Ureter (tissue), 1 donor: ENCODE data around the gene AP5Z1. TPM values are rescaled to one million over a fixed set of nuclear protein-coding genes. Genes with fewer than 3 reads are reported as not detected.

Source experiments
- DNase-seq: peaks from one replicate; pipeline ENCODE4 v3.0.0-alpha.2; 2020; ENCODE audit warnings: low spot score
- total RNA-seq: library from RNA; stranded (reverse); gene quantifications from one replicate; pipeline ENCODE4 v1.2.4, GENCODE V29; 2023
- donor health status: DM: yes; HTN: yes; CAD: no.

The AP5Z1 gene
- total RNA-seq, 1 donor from 2014 or later = 39.1 TPM

DNA sequence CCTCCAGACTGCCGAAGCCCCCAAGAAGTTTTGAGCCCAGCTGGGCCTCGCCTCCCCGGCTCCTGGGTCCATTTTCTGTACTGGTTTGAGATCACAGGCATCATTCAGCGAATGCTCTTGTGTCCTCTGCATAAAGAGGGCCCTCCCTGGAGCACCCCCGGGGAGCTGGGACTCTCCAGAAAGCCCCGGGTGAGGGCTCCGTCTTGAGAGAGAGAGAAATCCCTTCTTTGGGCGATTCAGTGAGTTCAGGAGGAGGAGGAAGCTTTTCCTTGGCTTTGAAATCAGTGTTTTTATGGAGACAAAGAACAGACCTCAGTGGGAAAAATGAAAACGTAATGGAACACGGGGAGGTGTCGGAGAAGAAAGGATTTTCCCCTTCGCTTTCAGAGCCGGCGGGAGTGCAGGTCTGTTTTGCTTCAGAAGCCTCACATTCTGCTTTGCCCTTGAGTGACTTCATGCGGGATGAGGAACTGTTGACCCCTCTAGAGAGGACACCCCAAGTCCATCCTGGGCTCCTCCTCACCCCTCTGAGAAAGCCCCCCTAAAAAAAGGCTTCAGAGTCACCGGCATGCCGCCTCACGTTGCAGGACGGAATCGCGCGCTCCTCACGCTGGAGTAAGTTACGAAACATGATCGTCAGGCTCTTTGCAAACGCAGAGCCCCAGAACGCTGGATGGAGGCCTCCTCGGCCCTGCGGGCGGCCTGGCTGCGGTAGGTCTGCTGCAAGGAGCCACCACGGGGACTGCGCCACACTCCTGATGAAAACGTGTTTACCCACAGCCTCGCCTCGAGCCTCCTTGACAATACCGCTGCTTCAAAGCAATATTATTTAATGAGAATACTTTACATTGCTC, 8.5 kb upstream of the AP5Z1 start:
- no peak for DNase-seq

DNA sequence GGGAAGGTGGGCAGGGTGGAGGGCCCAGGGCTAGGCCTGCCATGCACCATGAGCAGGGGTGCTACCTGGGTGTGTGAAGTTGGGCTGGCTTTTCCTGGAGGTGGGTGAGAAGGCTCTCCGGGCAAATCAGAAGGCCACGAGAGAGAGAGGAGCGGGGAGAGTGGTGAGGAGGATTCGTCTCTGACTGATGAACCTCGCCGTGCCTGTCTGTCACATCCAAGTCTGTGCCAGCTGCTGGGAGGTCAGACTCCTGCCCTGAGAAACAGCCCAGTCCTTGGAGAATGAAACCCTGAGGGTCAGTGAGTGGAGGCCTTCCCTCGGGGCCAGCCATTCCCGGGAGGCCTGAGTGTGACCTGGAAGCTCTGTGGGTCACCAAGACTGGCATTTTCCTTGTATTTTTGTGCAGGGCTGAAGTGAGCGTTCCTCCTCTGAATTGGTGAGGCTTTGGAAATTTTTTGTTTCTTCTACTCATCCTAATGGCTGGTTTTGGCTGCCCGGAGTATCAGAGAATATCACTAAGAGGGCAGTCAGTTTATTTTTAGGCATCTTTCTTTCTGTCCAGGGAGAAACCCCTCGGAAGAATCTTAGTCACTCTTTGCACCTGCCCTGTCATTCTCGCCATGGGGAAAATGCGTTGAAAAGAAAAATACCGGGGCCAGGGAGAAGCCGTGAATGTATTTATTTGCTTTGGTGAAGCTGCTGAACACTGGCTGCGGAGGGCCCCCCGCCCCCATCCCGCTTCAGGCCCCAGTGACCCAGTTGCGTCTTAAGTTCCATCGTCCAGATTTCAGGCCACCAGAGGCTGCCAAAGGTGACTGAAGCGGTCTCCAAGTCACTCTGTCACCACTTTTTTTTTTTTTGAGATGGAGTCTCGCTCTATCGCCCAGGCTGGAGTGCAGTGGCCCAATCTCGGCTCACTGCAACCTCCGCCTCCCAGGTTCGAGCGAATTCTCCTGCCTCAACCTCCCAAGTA, 6.5 kb upstream of the AP5Z1 start:
- no peak for DNase-seq

DNA sequence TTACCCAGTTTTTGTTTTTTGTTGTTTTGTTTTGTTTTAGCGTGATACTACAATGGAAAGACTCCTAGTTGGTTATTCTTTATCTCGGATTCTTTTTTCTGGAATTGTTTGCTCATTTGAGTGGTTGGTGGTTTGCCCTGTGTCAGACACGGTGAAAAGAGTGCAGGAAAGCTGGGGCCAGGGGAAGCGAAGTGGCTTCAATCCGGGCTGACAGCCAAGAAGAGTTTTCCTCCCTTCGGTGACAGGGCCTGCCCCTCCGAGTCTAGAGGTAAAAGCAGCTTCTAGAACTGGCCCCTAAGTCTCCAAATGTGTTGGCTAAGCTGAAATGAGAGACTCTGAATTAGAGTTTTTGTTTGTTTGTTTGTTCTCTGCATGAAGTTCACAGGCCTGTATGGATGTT, 5.7 kb upstream of the AP5Z1 start:
- DNase-seq = no peak

DNA sequence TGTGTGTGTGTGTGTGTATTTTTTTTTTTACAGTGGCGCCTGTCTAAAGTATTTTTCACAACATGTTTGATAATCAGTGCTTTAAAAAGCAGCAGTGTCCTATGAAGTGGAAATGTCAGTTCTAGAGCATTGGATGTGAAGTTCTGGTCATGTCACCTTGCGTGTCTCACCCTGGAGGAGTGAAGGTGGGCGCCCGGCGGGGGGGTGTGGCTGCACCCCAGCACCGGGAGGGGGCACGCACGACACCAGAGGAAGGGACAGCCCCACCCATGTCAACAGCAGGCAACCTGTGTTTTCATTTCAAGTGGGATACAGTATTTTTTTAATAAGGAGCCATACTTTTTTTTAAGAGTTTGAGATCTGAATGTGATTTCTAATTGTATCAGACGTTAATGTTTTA, 4.5 kb upstream of the AP5Z1 start:
- no peak for DNase-seq

DNA sequence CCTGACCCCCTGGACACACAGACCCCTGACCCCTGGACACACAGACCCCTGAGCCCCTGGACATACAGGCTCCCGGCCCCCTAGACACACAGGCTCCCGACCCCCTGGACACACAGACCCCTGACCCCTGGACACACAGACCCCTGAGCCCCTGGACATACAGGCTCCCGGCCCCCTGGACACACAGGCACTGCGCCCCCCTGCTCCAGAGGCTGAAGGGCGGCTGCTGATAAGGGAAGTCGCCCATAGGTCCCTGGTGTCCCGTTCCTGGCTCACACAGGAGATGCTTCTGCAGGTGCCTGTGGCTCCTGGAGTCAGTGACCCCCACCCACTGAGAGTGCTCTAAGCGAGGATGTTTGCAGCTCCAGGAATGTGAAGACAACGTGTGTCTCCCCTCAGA, 3.7 kb upstream of the AP5Z1 start:
- no peak for DNase-seq

DNA sequence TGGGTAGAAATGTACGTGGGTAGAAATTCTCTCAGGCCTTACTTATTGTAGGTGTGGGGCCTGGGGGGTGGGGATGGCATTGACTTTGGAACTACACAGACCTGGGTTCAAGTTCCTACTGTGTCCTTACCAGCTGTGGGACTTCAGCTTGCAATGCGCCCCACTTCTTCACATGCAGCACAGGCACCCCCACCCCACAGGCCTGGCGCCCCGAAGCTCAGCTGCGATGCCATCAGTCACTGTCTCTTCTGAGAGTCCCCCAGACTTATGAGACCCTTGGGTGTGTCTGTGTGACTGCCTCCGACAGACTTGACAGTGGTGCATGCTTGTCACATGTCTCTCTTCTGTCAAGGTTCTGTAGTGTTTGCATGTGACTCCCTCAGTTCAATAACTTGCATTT, 3.1 kb upstream of the AP5Z1 start:
- no peak for DNase-seq

DNA sequence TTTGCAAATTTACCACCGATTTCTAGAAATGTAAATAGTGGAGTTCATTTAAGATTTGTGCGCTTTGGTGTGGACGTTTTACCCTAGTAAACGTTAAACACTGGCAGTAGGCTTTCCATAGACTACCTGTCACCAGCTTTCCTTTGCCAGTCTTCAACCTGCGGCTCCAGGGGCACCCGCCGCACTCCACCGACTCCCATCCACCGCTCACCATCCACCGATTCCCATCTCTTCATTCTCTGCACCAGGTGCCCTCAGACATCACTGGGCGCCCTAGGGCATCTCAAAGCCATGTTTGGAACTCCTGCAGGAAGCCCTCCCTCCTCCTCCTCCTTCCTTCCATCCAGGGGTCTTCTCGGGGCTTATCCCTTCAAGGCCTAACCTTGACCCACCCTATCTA, 1.4 kb upstream of the AP5Z1 start:
- no peak for DNase-seq

DNA sequence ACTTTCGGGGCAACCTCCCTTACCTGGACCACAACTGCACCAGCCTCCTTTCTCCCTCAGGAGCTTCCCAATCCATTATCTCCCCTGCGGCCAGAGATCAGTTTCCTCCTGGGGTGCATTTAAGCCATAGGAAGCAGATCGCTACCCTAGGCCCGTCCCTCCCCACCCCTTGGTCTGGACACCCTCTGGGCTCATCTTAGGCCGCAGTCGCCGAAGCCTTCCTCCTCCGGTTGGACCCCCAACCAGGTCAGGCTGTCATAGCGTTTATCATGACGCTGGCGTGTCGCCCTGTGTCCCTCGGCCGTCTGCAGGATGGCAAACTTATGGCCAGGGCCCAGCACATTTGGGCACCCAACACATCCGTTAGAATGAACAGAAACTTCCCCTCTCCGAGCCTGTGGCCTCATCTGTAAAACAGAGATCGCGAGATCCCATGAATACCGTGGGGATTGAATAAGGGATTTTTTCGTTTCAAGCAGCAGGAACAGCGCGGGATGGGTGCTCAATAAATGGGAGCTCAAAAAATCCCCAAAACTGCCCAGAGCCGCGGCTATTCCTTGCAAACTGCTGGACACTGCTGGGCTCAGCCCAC, 669 bp upstream of the AP5Z1 start:
- no peak for DNase-seq

DNA sequence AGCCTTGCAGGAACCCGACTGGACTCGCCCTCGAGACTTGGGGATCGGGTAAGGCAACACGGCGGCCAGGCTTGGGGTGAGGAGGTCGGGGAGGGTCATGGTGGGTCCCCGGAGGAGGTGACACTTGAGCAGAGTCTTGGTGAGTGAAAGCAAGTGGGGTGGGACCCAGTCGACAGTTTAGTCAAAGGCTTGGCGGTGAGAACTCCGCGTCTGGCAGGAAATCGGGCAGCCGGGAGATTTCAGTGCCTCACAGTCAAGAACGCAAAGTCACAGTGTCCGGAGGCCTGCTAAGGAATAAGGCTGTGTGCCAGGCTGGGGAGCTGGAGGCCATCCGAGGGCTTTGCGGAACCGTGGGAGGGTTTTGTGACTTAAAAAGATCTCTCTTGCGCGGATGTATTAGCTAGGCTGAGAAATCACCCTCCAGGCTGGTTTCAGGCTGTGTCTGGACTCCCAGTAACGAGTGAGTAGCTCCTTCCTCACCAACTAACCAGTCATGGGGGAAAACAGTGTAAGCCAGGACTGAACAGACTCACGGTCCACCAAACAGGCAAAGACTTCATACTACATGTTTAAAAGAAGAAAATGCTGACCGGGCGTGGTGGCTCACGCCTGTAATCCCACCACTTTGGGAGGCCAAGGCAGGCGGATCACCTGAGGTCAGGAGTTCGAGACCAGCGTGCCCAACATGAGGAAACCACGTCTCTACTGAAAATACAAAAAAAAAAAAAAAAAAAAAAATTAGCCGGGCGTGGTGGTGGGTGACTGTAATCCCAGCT, 613 bp downstream of the AP5Z1 start:
- no peak for DNase-seq

DNA sequence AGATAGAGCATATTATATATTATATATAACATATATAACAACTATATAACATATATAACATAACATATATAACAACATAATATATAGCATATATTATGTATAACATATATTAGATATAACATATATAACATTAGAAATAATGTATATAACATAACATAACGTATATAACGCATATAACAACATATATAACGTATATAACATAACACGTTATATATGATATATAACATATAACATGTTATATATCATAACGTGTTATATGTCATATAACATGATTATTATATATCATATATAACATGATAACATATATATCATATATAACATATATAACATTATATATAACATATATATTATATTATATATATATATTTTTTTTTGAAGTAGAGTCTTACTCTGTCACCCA, 3.7 kb downstream of the AP5Z1 start:
- DNase-seq = no peak

DNA sequence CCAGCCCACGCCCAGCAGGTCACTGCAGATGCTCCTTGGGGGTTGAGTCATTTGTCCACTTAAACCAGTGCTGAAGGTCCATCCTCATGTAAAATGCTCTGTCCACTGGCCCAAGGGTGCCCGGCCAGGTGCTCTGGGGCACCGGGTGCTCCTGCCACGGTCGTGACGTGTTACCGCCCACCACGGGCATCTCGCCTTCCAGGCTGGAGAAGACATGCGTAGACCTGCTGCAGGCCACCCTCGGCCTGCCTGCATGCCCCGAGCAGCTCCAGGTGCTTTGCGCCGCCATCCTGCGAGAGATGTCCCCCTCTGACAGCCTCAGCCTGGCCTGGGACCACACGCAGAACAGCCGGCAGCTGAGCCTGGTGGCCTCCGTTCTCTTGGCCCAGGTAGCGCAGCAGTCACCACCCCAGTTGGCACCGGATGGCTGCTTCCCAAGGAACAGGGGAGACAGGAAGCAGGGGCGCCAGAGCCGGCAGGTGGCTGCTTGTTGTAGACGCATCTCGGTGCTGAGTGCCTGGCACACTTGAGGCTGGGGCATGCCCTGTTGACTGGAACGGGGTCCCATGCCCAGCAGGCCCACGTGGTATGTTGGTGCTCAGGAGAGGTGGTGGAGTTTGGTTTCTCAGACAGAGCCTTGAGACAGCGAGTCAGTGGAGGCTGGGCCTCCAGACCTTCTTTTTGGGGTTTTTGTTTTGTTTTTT, 6.1 kb downstream of the AP5Z1 start:
- no peak for DNase-seq

DNA sequence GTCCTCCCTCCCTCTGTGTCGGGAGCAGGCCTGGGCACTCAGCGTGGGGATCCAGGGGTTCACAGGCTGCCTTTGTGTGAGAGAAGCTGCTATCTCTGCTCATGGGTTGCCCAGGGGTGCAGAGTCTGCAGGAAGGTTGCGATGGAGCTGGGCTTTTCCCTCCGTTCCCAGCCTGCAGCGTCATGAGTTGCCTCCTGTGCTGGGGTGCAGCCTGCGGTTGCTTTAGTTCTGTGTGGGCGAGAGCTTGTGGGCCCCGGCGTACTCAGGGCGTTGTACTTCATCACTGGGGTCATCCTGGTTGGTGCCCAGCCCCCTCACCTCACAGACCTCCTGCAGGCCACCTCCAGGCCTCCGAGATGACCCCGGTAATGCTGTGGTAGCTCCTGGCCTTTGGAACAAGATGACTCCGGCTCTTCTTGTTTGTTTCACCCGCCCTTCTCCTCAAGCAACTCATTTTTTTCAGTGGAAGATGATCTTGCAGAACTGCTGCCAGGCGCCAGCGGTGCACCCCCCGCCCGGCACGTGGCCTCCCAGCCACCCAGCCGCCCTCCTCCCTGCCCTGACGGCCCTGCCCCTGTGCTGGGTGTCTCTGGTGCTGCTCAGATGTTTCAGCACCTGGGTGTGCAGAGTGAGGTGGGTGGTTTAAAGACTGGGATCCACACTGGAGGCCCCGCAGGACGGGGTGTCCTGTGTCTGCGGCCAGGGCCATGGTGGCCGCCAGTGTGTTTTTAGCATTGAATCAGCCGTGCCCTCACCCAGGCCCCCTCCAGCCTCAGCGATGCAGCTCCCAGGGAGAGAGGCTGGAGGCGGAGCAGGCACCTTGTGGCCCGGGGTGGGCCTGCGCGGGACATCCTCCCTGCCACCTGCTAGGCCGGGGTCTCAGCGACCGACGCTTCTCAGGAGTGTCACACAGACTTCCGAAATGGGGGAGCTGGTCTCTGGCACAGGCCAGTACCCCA, 7.2 kb downstream of the AP5Z1 start:
- no peak for DNase-seq

DNA sequence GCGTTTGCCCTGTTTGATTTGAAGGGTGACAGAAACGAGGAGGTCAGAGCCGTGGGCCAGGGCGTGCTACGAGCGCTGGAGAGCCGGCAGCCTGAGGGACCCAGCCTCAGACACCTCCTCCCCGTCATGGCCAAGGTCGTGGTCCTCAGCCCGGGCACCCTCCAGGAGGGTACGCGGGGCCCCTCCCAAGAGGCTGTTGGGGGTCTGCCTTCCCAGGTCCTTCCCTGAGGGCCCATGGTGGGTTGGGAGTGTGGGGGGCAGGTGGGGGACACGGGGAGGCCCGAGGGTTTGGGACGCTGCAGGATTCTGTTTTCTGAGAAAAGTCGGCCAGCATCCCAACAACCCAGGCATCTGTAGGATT, 7.8 kb downstream of the AP5Z1 start:
- DNase-seq = no peak

DNA sequence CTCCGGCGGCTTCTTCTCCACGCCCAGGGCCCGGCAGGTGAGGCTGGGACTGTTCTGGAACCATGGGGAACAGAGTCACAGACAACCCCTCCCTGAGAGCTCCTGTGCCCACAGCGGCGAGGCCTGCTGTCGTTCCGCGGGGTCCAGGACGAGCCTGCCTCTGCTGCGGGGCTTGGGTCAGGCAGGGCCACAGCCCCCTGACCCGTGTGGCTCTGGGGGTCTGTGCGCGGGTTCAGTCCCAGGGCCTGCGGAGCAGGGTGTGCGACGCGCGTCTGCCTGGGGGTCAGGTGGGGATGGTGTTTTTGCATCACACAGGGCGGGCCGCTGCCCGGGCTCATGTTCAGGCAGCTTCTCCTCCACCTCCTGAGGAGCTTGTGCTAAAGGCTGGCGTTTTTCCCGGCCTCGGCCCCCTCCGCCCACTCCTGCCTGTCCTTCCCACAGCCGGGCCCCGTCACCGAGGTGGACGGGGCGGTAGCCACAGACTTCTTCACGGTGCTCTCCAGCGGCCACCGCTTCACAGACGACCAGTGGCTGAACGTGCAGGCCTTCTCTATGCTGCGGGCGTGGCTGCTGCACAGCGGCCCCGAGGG, 8.4 kb downstream of the AP5Z1 start:
- no peak for DNase-seq

DNA sequence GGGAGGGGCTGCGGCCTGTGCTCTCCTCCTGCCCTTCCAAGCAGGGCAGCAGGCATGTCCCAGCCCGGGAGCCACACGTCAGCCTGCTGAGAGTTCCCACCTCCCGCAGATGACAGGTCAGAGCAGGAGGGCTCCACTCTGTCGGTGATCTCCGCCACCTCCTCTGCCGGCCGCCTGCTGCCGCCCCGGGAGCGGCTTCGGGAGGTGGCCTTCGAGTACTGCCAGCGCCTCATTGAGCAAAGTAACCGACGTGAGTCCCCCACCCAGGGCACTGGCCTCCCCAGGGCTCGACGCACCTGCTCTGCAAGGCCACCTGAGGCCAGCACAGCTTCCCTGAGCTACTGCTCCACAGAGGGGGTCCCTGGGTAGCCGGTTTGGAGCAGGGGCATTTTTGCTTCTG, 9.4 kb downstream of the AP5Z1 start:
- DNase-seq = no peak

DNA sequence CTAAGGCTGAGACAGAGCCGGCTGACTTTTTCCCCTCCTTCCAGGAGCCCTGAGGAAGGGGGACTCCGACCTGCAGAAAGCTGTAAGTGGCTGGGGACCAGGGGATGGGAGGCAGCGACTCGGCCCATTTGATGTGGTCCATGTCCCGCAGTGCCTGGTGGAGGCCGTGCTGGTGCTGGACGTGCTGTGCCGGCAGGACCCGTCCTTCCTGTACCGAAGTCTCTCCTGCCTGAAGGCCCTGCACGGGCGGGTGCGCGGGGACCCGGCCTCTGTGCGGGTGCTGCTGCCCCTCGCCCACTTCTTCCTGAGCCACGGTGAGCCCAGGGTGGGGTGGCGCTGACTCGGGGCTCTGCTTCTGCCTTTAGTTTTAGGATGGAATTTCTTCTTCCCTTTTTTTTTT, 9.9 kb downstream of the AP5Z1 start:
- DNase-seq = no peak

DNA sequence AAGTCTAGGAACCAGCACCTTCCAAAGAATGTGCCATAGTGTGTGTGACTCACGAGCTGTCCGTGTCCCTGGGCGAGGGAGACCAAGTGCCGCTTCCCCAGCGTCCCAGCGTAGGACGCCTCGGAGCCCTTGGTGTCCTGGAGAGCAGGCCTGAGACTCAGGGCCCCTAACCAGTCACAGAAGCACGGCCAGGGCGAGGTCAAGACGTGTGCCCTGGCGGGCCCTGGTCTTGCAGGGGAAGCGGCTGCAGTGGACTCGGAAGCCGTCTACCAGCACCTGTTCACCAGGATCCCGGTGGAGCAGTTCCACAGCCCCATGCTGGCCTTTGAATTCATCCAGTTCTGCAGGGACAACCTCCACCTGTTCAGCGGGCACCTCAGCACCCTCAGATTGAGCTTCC, 10.6 kb downstream of the AP5Z1 start:
- DNase-seq = no peak

DNA sequence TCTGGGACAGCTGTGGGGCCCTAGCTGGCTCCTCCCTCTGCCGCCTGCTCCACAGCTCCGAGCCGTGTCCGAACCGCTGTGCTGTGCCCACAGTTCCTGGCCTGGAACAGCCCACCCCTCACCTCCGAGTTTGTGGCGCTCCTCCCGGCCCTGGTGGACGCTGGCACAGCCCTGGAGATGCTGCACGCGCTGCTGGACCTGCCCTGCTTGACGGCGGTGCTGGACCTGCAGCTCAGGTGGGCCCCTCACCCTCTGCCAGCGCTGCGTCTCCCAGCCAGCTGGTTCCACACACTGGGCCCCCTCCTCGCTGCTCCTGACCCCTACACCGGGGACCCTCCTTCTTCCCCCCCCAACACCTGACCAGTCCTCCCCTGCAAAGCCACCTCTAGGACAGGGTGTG, 12.1 kb downstream of the AP5Z1 start:
- DNase-seq = no peak

DNA sequence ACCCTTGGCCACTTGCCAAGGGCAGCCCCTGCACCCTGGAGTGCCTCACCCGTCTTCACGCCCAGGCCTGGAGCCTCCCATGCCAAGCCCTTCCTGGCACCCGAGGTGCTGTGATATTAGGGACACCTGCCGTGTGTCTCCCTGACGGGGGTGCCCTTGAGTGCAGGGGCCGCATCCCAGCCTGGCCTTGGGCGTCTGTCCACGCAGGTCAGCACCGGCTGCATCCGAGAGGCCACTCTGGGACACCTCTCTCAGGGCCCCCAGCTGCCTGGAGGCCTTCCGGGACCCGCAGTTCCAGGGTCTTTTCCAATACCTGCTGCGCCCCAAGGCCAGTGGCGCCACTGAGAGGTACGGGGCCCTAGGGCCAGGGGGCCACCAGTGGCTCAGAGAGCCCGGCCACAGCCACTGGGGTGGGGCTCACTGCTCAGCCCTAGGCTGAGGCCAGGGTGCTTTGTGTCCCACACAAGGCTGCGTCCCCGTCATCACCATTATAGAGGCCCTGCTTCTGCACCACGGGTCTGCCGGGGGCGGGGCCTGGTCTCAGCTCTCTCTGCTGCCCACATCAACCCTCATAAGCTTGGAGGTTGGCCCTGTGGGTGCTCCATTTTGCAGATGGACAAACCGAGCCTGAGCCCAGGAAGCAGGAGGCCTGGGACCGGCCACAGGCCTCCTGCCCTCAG, 12.7 kb downstream of the AP5Z1 start:
- DNase-seq = no peak
